Testis (tissue), 2 donors: ENCODE measurements around the gene POTEM.
"Not testable (repeated sequence)": the region's sequence is repeated elsewhere in the genome, so short reads cannot be mapped to it uniquely, and the experiment has no call there.

Experiments
- CTCF ChIP-seq, 3 experiments: fragments of 450-650 bp in 2 of 3; fragments of 200-600 bp in 1 of 3; sonication (generic) in 1 of 3; IDR thresholded peaks; one replicate each; pipeline ENCODE4 v1.5.1; 2016 to 2019; ENCODE audit warnings: antibody characterized with exemption in 3 of 3, mild to moderate bottlenecking in 2 of 3, moderate library complexity in 1 of 3
- POLR2A ChIP-seq: fragments of 450-650 bp; IDR thresholded peaks from one replicate; pipeline ENCODE4 v1.6.1; 2017; ENCODE audit warnings: antibody characterized with exemption, mild to moderate bottlenecking, moderate library complexity

DNA sequence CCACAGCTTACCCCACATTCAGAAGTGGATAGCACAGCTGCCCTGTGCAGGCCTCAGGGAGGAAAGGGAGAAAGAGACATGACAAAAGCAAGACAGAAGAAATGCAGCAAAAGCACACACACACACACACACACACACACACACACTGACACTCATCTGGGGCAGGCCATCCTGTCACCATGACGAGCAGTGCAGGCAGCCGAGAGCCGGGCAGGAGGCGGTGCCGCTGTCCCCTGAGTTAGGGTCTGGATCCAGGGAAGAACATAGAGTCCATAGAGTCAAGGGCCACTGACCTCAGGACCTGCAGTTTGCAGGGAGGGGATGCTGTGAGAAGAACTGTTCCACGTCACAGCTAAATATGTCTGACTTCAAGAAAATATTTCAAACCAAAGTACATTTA lies 4.0 kb upstream of the POTEM start:
- TF ChIP-seq CTCF (IDR thresholded peaks at IDR 0.05); POLR2A: not testable (repeated sequence)
